ENCODE results near the gene POU3F3. TPM values are rescaled to one million over a fixed set of nuclear protein-coding genes. Genes with fewer than 3 reads are reported as not detected.

The POU3F3 gene
- total RNA-seq, 2 experiments from 2014 or later: 2.7 to 3.1 TPM

DNA sequence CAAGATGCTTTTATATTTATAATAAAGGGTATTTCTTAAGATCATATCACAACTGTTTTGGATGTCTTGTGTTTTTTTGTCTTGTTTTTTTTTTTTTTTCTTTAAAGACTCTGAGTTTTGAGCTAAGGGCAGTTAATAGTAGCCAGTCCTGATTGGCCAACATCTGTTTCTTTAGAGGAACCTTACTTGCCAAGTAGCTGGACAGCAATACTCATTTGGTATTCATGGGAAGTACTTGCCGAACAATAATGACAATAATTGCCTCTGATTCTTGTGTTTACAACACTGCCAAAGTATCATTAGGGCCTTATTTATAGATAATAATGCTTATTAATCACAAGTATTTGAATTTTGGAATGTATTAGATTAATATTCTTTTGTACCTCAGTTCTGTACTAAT, 17.1 kb upstream of the POU3F3 start:
- Histone ChIP-seq H3K4me3 (ENCODE audit: low read depth, low read length, poor library complexity, severe bottlenecking) (no peak overlapping the region), H3K79me2 (ENCODE audit: insufficient read depth, low read depth, low read length) (no peaks in the 10 kb centered on the region), H3K27ac (ENCODE audit: low read depth, low read length, poor library complexity, severe bottlenecking) (no peak overlapping the region), H3K9me2 (ENCODE audit: insufficient read depth, low read length) (no peaks in the 10 kb centered on the region), H3K9me3 (ENCODE audit: low read length) (no peaks in the 10 kb centered on the region), H3K4me1 (ENCODE audit: insufficient read depth, low read length, poor library complexity, severe bottlenecking) (no peaks in the 10 kb centered on the region), H4K20me1 (ENCODE audit: insufficient read depth, low read length) (no peaks in the 10 kb centered on the region), H2AFZ (ENCODE audit: low read length) (no peak overlapping the region), H3K4me2 (ENCODE audit: low read length) (no peak overlapping the region), H3K36me3 (ENCODE audit: insufficient read depth, low read length) (no peaks in the 10 kb centered on the region)
- intact Hi-C loops (cut with micrococcal nuclease; ENCODE audit: unreplicated experiment): no loop called here
- TF ChIP-seq, protein P1, sequence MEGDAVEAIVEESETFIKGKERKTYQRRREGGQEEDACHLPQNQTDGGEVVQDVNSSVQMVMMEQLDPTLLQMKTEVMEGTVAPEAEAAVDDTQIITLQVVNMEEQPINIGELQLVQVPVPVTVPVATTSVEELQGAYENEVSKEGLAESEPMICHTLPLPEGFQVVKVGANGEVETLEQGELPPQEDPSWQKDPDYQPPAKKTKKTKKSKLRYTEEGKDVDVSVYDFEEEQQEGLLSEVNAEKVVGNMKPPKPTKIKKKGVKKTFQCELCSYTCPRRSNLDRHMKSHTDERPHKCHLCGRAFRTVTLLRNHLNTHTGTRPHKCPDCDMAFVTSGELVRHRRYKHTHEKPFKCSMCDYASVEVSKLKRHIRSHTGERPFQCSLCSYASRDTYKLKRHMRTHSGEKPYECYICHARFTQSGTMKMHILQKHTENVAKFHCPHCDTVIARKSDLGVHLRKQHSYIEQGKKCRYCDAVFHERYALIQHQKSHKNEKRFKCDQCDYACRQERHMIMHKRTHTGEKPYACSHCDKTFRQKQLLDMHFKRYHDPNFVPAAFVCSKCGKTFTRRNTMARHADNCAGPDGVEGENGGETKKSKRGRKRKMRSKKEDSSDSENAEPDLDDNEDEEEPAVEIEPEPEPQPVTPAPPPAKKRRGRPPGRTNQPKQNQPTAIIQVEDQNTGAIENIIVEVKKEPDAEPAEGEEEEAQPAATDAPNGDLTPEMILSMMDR (conservative IDR thresholded peaks at IDR 0.05; ENCODE audit: low read length): no peak
- TF ChIP-seq EZH2phosphoT487 (IDR thresholded peaks at IDR 0.05; ENCODE audit: borderline replicate concordance, low read depth, low read length): no peak
- DNase-seq (ENCODE audit: low spot score): no peak
- no TSS peak for BruUV-seq (replicated peaks)
- ChIA-PET CTCF (ENCODE audit: unreplicated experiment) (interaction anchor here (0.6 kb wide), 1 partner anchor 54 kb away, joined by 3 read pairs; no protein-coding TSS in a partner anchor), POLR2A (interaction anchor here (0.6 to 1.0 kb wide), 3 partner anchors 9 to 1638 kb away, joined by 3 to 5 read pairs (median 5); no protein-coding TSS in a partner anchor)

DNA sequence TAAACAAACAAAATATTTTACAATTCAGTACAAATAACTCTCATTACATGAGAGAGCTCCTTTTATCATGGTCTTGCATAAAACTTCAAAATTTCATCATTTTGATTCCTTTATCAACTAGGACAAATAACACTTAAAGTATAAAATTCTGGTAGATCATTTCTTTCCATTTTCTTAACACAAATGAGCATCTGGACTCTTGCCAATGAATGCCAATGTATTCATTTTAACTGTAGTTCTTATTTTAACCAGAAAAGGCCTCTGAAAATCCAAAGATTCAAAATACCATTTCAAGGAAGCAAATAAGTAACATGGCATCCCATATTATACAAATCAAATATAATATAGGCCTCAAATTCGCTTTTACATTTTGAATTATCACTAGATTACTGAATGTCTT, 13.8 kb upstream of the POU3F3 start:
- Histone ChIP-seq H3K4me1 (ENCODE audit: insufficient read depth, low read length, poor library complexity, severe bottlenecking) (no peaks in the 10 kb centered on the region), H3K79me2 (ENCODE audit: insufficient read depth, low read depth, low read length) (no peaks in the 10 kb centered on the region), H4K20me1 (ENCODE audit: insufficient read depth, low read length) (no peaks in the 10 kb centered on the region), H3K9me3 (ENCODE audit: low read length) (no peaks in the 10 kb centered on the region), H3K27ac (ENCODE audit: low read depth, low read length, poor library complexity, severe bottlenecking) (no peak overlapping the region), H2AFZ (ENCODE audit: low read length) (no peak overlapping the region), H3K4me2 (ENCODE audit: low read length) (no peak overlapping the region), H3K4me3 (ENCODE audit: low read depth, low read length, poor library complexity, severe bottlenecking) (no peak overlapping the region), H3K9me2 (ENCODE audit: insufficient read depth, low read length) (no peaks in the 10 kb centered on the region), H3K36me3 (ENCODE audit: insufficient read depth, low read length) (no peaks in the 10 kb centered on the region)
- intact Hi-C loops (cut with micrococcal nuclease; ENCODE audit: unreplicated experiment): no loop called here
- no TSS peak for BruUV-seq (replicated peaks)
- CTCF ChIA-PET (ENCODE audit: unreplicated experiment): no interaction called here
- TF ChIP-seq EZH2phosphoT487 (IDR thresholded peaks at IDR 0.05; ENCODE audit: borderline replicate concordance, low read depth, low read length): no peak
- TF ChIP-seq, protein P1 (conservative IDR thresholded peaks at IDR 0.05; ENCODE audit: low read length): no peak
- POLR2A ChIA-PET: interaction anchor here (0.7 to 1.8 kb wide), 2 partner anchors 10 to 26 kb away, joined by 3 to 4 read pairs; no protein-coding TSS in a partner anchor
- DNase-seq (ENCODE audit: low spot score): no peak

DNA sequence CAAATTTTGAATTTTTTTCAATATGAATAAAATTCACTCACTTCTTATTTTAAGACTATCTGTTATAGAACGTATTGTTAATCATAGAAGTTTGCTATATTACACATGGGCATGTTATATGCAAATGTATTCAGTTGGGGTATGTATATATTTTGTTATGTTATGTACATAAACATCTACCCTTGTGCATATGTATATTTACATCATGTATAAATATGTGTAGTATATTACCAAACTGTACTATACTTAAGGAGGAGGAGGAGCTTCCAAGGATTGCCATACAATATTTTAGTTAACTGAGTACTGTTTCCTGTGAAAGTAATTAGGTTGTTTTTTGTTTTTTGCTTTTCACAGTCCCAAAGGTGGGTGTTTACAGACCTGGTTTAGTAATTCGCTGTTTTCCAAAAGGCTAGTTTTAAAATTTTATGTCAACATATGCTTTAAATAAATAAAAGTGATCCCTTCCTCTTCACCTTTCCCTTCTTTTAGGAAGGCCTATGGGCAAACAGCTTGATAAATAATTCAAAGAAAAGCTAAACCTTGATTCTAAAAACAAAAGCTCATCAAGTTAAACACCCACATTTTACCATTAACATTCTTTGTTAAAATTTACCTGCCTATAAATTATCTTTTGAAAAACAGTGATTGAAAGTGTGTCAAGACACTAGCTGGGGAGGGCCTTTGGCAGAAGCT, 12.9 kb upstream of the POU3F3 start:
- no peak overlapping the region for H3K4me2 ChIP-seq (ENCODE audit: low read length)
- no peak overlapping the region for H2AFZ ChIP-seq (ENCODE audit: low read length)
- no peaks in the 10 kb centered on the region for H3K4me1 ChIP-seq (ENCODE audit: insufficient read depth, low read length, poor library complexity, severe bottlenecking)
- no peak overlapping the region for H3K27ac ChIP-seq (ENCODE audit: low read depth, low read length, poor library complexity, severe bottlenecking)
- ChIA-PET POLR2A (interaction anchor here (0.7 to 1.8 kb wide), 2 partner anchors 9 to 30 kb away, joined by 3 to 4 read pairs; no protein-coding TSS in a partner anchor), CTCF (ENCODE audit: unreplicated experiment) (no interaction called here)
- no peaks in the 10 kb centered on the region for H3K79me2 ChIP-seq (ENCODE audit: insufficient read depth, low read depth, low read length)
- BruUV-seq (replicated peaks): no TSS peak
- H3K9me3 ChIP-seq (ENCODE audit: low read length): no peaks in the 10 kb centered on the region
- H3K4me3 ChIP-seq (ENCODE audit: low read depth, low read length, poor library complexity, severe bottlenecking): no peak overlapping the region
- H3K9me2 ChIP-seq (ENCODE audit: insufficient read depth, low read length): no peaks in the 10 kb centered on the region
- intact Hi-C loops (cut with micrococcal nuclease; ENCODE audit: unreplicated experiment): no loop called here
- H4K20me1 ChIP-seq (ENCODE audit: insufficient read depth, low read length): no peaks in the 10 kb centered on the region
- no peaks in the 10 kb centered on the region for H3K36me3 ChIP-seq (ENCODE audit: insufficient read depth, low read length)
- TF ChIP-seq EZH2phosphoT487 (IDR thresholded peaks at IDR 0.05; ENCODE audit: borderline replicate concordance, low read depth, low read length): no peak
- TF ChIP-seq, protein P1 (conservative IDR thresholded peaks at IDR 0.05; ENCODE audit: low read length): no peak
- DNase-seq (ENCODE audit: low spot score): no peak
